Adipocyte (in vitro differentiated cells): ENCODE results near the gene ASTN2.

Source experiments
- DNase-seq: peaks from one replicate; pipeline ENCODE4 v3.0.0-alpha.2; 2015; ENCODE audit warnings: low read depth
- H3K27me3 ChIP-seq: replicated peaks from 2 replicates; pipeline ENCODE4 v1.7.0; 2013; ENCODE audit warnings: mild to moderate bottlenecking, low read length, moderate library complexity; ENCODE audit not compliant: control insufficient read depth, insufficient read depth
- H3K36me3 ChIP-seq: 2 replicates; pipeline ENCODE4 v1.7.0; 2013; ENCODE audit warnings: low read length, mild to moderate bottlenecking, moderate library complexity; ENCODE audit not compliant: control insufficient read depth, insufficient read depth, severe bottlenecking
- H3K4me1 ChIP-seq: 2 replicates; pipeline ENCODE4 v1.7.0; 2013; ENCODE audit warnings: mild to moderate bottlenecking, low read length, moderate library complexity; ENCODE audit not compliant: control insufficient read depth, insufficient read depth
- H3K4me3 ChIP-seq: 2 replicates; pipeline ENCODE4 v1.7.0; 2013; ENCODE audit warnings: mild to moderate bottlenecking, low read length, moderate library complexity
- H3K9ac ChIP-seq: 2 replicates; pipeline ENCODE4 v1.7.0; 2013; ENCODE audit warnings: mild to moderate bottlenecking, low read length, moderate library complexity
- H3K9me3 ChIP-seq: 2 replicates; pipeline ENCODE4 v1.7.0; 2013; ENCODE audit warnings: mild to moderate bottlenecking, low read length, moderate library complexity; ENCODE audit not compliant: control insufficient read depth

The ASTN2 gene

GRCh38 chr9:117400171-117400570, 14.7 kb downstream of the ASTN2 start:
- Histone ChIP-seq H3K27me3 (peaks cover 28% of the 10 kb centered on the region), H3K9me3 (no peaks in the 10 kb centered on the region), H3K9ac (no peak overlapping the region), H3K4me3 (no peak overlapping the region), H3K4me1 (no peaks in the 10 kb centered on the region), H3K36me3 (no peaks in the 10 kb centered on the region)
- no peak for DNase-seq

GRCh38 chr9:117395151-117395650, 19.7 kb downstream of the ASTN2 start:
- Histone ChIP-seq H3K27me3 (peaks cover 9% of the 10 kb centered on the region), H3K9me3 (no peaks in the 10 kb centered on the region), H3K9ac (no peak overlapping the region), H3K36me3 (no peaks in the 10 kb centered on the region), H3K4me3 (no peak overlapping the region), H3K4me1 (no peaks in the 10 kb centered on the region)
- no peak for DNase-seq

DNA sequence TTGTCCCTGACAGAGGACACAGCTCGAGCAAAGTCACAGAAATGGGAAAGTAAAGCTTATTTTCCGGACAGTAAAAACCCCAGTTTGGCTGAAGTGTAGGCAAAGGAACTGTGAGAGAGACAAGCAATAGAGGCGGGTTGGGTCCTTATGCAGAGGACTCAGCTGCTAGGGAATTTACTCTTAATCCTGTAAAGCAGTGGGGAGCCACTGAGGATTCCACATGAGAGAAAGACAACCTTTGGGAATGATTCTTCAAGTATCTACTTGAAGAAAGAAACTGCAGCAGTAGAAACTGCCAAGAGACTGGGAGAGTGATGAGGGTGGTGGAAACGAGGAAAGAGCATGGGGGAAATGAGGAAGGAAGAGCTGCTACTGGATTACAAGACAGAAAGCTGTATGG, 20.2 kb downstream of the ASTN2 start:
- no peak overlapping the region for H3K4me3 ChIP-seq
- H3K9ac ChIP-seq, result no peak overlapping the region
- no peaks in the 10 kb centered on the region for H3K36me3 ChIP-seq
- no peaks in the 10 kb centered on the region for H3K9me3 ChIP-seq
- DNase-seq, result no peak
- peaks cover 6% of the 10 kb centered on the region for H3K27me3 ChIP-seq
- no peaks in the 10 kb centered on the region for H3K4me1 ChIP-seq

- Histone ChIP-seq H3K9me3 (no peaks in the 10 kb centered on the region), H3K9ac (no peak overlapping the region), H3K4me3 (no peak overlapping the region), H3K36me3 (no peaks in the 10 kb centered on the region), H3K4me1 (no peaks in the 10 kb centered on the region), H3K27me3 (peaks cover 6% of the 10 kb centered on the region)
- DNase-seq, result no peak
These were observed 21.9 kb downstream of the ASTN2 start for GRCh38 chr9:117392992-117393391.

- DNase-seq, result no peak
- Histone ChIP-seq H3K4me1 (no peaks in the 10 kb centered on the region), H3K9ac (no peak overlapping the region), H3K4me3 (no peak overlapping the region), H3K9me3 (no peaks in the 10 kb centered on the region), H3K27me3 (no peaks in the 10 kb centered on the region), H3K36me3 (no peaks in the 10 kb centered on the region)
These were observed 27.4 kb downstream of the ASTN2 start for GRCh38 chr9:117387422-117387821.

DNA sequence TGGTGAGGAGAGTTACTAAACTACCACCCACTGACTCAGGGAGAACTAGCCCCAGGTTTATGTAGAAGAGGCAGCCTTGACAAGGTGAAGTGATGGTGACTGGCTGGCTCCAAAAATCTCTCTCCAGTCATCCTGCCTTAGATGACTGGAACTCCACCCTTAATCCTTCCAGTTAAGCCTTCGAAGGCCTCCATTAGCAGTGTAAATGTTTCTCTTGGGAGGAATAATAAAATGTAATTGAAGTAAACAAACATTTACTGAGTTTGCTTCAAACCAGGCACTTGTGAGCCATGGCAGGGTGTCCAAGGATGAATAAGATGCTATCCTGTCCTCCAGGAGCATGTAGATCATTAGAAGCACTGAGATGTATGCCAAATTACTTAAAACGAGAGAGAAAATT, 35.5 kb downstream of the ASTN2 start:
- H3K9ac ChIP-seq, result no peak overlapping the region
- no peak for DNase-seq
- no peaks in the 10 kb centered on the region for H3K4me1 ChIP-seq
- H3K36me3 ChIP-seq, result no peaks in the 10 kb centered on the region
- no peak overlapping the region for H3K4me3 ChIP-seq
- no peaks in the 10 kb centered on the region for H3K9me3 ChIP-seq
- H3K27me3 ChIP-seq, result no peaks in the 10 kb centered on the region

DNA sequence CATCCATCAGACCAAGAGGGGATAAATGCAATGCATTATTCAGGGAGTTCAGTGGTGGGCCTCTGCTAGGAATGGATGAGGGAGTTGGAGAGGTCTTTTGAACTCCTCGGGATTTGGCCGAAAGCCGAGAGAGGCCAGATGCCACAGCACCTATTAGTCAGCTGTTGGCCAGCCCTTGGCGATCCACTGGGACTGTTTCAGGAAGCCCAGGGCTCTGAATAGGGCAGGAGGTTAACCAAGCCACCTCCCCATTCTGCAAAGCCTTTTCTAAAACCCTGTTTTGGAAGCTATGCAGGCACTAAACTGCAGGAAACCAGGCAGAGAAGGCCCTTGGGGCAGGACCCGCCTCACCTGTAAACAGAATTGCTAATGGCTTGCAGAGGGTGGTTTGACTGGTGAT, 37.8 kb downstream of the ASTN2 start:
- Histone ChIP-seq H3K9me3 (no peaks in the 10 kb centered on the region), H3K4me1 (no peaks in the 10 kb centered on the region), H3K4me3 (no peak overlapping the region), H3K9ac (no peak overlapping the region), H3K27me3 (peaks cover 7% of the 10 kb centered on the region), H3K36me3 (no peaks in the 10 kb centered on the region)
- DNase-seq, result no peak

- Histone ChIP-seq H3K9ac (no peak overlapping the region), H3K27me3 (peaks cover 7% of the 10 kb centered on the region), H3K4me3 (no peak overlapping the region), H3K36me3 (no peaks in the 10 kb centered on the region), H3K9me3 (no peaks in the 10 kb centered on the region), H3K4me1 (no peaks in the 10 kb centered on the region)
- DNase-seq, result no peak
These were observed 38.9 kb downstream of the ASTN2 start for GRCh38 chr9:117375956-117376355.

GRCh38 chr9:117374076-117374725, 40.7 kb downstream of the ASTN2 start:
- Histone ChIP-seq H3K4me1 (no peaks in the 10 kb centered on the region), H3K9ac (no peak overlapping the region), H3K36me3 (no peaks in the 10 kb centered on the region), H3K4me3 (no peak overlapping the region), H3K9me3 (no peaks in the 10 kb centered on the region), H3K27me3 (peaks cover 7% of the 10 kb centered on the region)
- DNase-seq, result no peak

DNA sequence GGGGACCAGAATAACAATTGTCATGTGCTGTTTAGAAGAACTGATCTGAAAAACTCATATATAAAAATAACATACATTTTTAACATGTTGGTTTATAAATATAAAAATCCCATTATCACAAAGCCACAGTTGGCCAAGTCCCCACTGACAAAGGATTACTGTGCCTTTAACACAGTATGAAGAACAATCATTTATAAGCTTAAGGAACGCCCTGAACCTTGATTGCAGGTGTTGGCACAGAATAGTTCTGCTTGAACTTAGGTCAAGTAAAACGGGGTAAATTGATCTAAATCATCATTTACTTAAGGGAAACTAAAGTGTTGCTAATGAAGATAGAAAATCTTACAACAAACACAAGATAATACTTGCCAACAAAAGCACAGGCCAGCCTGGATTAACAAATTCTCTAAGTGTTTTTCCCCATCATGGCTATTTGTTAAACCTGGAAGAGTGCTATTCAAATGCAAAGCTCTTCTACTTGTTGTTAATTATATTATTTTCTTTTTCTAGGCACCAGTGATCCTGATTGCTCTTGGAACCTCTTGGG, 46.1 kb downstream of the ASTN2 start:
- Histone ChIP-seq H3K4me3 (no peak overlapping the region), H3K9me3 (no peaks in the 10 kb centered on the region), H3K9ac (no peak overlapping the region), H3K4me1 (no peaks in the 10 kb centered on the region), H3K36me3 (no peaks in the 10 kb centered on the region), H3K27me3 (peaks cover 5% of the 10 kb centered on the region)
- no peak for DNase-seq

GRCh38 chr9:117365438-117365837, 49.4 kb downstream of the ASTN2 start:
- DNase-seq, result no peak
- Histone ChIP-seq H3K4me3 (no peak overlapping the region), H3K9me3 (no peaks in the 10 kb centered on the region), H3K36me3 (no peaks in the 10 kb centered on the region), H3K4me1 (no peaks in the 10 kb centered on the region), H3K9ac (no peak overlapping the region), H3K27me3 (no peaks in the 10 kb centered on the region)

DNA sequence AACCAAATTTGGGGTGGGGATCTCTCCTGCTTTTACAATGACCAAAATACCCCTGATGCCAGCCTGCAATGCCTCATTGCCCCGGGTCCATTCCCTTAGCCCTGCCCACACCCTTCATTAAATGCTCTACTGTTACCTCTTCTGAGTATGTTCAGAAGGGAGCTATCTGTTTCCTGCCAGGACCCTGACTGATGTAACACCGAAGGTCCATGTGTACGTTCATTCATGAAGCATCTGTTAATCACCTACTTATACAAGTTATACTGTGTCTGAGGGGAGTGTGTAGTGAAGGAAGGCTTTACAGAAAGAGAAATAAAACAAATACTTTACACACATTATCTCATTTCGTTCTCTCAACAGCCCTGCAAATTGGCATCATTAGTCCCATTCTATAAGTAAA, 51.9 kb downstream of the ASTN2 start:
- Histone ChIP-seq H3K9ac (no peak overlapping the region), H3K4me1 (no peaks in the 10 kb centered on the region), H3K36me3 (no peaks in the 10 kb centered on the region), H3K9me3 (no peaks in the 10 kb centered on the region), H3K27me3 (no peaks in the 10 kb centered on the region), H3K4me3 (no peak overlapping the region)
- DNase-seq, result no peak
